ENCODE results near the gene NT5DC2.

Gene NT5DC2

DNA sequence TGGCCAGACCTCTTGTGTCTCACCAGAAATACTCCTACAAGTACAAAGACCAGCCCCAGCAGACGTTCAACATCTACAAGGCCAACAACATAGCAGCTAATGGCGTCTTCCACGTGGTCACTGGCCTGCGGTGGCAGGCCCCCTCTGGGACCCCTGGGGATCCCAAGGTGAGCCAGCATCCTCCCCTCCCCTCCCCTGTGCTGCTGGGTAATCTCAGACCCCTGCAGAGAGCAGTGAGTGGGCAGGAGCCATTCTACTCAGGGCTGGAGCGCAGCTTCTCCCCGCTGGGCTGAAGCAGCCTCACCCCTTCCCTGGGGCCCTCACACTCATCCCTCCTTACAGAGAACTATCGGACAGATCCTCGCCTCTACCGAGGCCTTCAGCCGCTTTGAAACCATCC lies 28.7 kb downstream of the NT5DC2 start:
- TF ChIP-seq, protein P1, sequence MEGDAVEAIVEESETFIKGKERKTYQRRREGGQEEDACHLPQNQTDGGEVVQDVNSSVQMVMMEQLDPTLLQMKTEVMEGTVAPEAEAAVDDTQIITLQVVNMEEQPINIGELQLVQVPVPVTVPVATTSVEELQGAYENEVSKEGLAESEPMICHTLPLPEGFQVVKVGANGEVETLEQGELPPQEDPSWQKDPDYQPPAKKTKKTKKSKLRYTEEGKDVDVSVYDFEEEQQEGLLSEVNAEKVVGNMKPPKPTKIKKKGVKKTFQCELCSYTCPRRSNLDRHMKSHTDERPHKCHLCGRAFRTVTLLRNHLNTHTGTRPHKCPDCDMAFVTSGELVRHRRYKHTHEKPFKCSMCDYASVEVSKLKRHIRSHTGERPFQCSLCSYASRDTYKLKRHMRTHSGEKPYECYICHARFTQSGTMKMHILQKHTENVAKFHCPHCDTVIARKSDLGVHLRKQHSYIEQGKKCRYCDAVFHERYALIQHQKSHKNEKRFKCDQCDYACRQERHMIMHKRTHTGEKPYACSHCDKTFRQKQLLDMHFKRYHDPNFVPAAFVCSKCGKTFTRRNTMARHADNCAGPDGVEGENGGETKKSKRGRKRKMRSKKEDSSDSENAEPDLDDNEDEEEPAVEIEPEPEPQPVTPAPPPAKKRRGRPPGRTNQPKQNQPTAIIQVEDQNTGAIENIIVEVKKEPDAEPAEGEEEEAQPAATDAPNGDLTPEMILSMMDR (IDR thresholded peaks at IDR 0.05; ENCODE audit: low read depth, low read length, poor library complexity, severe bottlenecking), result no peak
- no peak for TF ChIP-seq EZH2phosphoT487 (IDR thresholded peaks at IDR 0.05; ENCODE audit: borderline replicate concordance, low read length)
- Histone ChIP-seq H3K4me2 (ENCODE audit: low read length) (no peak overlapping the region), H4K20me1 (ENCODE audit: control insufficient read depth, insufficient read depth, low read depth, low read length) (no peaks in the 10 kb centered on the region), H3K27ac (ENCODE audit: low read depth, low read length) (no peak overlapping the region), H3K4me3 (ENCODE audit: low read length) (no peak overlapping the region), H3K27me3 (ENCODE audit: control insufficient read depth, low read length) (no peaks in the 10 kb centered on the region), H3K9me2 (replicated peaks; ENCODE audit: control insufficient read depth, low read length) (no peaks in the 10 kb centered on the region), H3K9me3 (ENCODE audit: control insufficient read depth, insufficient read depth, low read length) (no peaks in the 10 kb centered on the region), H3K4me1 (ENCODE audit: control insufficient read depth, low read length) (no peaks in the 10 kb centered on the region), H3F3A (ENCODE audit: control insufficient read depth, insufficient read depth) (no peaks in the 10 kb centered on the region), H3K79me2 (ENCODE audit: control insufficient read depth, low read length) (no peaks in the 10 kb centered on the region), H3K36me3 (ENCODE audit: control insufficient read depth, low read length) (no peaks in the 10 kb centered on the region)

DNA sequence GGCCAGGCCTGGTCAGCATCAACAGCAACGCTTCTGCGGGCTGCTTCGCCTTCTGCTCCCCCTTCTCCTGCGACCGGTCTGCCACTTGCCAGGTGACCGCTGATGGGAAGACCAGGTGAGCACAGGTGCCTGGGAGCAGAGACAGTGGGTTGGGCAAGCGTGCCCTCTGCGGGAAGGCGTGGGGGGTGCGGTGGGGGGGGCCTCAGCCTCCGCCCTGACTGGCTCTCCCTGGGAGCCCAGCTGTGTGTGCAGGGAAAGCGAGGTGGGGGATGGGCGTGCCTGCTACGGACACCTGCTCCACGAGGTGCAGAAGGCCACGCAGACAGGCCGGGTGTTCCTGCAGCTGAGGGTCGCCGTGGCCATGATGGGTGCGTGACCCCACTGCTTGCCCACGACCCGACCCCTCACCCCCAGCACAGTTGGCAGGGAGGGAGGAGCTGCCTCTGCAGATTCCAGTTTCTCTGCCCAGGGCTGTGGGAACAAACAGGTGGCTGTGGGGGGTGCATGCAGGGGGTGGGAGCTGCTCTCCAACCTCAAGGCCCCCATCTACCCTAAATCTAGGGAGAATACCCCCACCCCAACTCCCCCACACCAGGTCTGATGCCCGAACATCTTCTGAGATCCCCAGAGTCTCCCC lies 29.8 kb downstream of the NT5DC2 start:
- Histone ChIP-seq H3K36me3 (ENCODE audit: control insufficient read depth, low read length) (no peaks in the 10 kb centered on the region), H3K27me3 (ENCODE audit: control insufficient read depth, low read length) (no peaks in the 10 kb centered on the region; the same call in 1 of the 2 replicates), H3F3A (ENCODE audit: control insufficient read depth, insufficient read depth) (no peaks in the 10 kb centered on the region), H4K20me1 (ENCODE audit: control insufficient read depth, insufficient read depth, low read depth, low read length) (no peaks in the 10 kb centered on the region), H3K79me2 (ENCODE audit: control insufficient read depth, low read length) (no peaks in the 10 kb centered on the region), H3K9me3 (ENCODE audit: control insufficient read depth, insufficient read depth, low read length) (no peaks in the 10 kb centered on the region), H3K4me3 (ENCODE audit: low read length) (no peak overlapping the region), H3K4me2 (ENCODE audit: low read length) (no peak overlapping the region), H3K9me2 (replicated peaks; ENCODE audit: control insufficient read depth, low read length) (no peaks in the 10 kb centered on the region), H3K27ac (ENCODE audit: low read depth, low read length) (no peak overlapping the region), H3K4me1 (ENCODE audit: control insufficient read depth, low read length) (no peaks in the 10 kb centered on the region)
- TF ChIP-seq, protein P1 (IDR thresholded peaks at IDR 0.05; ENCODE audit: low read depth, low read length, poor library complexity, severe bottlenecking), result no peak
- no peak for TF ChIP-seq EZH2phosphoT487 (IDR thresholded peaks at IDR 0.05; ENCODE audit: borderline replicate concordance, low read length)

DNA sequence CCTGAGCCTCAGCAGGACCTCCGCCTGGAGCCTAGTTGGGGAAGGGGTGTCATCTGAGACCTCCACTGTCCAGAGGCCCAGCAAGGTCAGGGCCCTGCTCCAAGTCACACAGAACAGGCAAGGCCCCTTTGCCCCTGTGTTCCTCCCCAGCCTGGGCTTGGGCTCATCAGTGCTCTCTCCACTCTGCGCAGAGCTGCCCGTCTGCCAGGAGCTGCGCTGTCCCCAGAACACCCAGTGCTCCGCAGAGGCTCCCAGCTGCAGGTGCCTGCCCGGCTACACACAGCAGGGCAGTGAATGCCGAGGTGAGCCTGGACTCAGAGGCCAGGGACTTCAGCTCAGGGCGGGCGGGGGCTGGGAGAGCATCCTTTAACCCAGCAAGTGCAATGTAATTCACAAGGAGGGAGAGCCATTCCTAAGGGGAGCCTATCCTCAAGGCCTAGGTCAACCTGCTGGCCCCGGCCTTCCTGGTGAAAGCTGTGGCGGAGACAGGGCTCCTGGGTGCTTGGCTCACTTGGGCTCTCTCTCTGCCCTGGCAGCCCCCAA lies 30.8 kb downstream of the NT5DC2 start:
- no peaks in the 10 kb centered on the region for H3K9me2 ChIP-seq (replicated peaks; ENCODE audit: control insufficient read depth, low read length)
- H3K4me3 ChIP-seq (ENCODE audit: low read length), result no peak overlapping the region
- no peaks in the 10 kb centered on the region for H3F3A ChIP-seq (ENCODE audit: control insufficient read depth, insufficient read depth)
- H3K79me2 ChIP-seq (ENCODE audit: control insufficient read depth, low read length), result no peaks in the 10 kb centered on the region
- H3K4me1 ChIP-seq (ENCODE audit: control insufficient read depth, low read length), result no peaks in the 10 kb centered on the region
- H3K27ac ChIP-seq (ENCODE audit: low read depth, low read length), result no peak overlapping the region
- H3K36me3 ChIP-seq (ENCODE audit: control insufficient read depth, low read length), result no peaks in the 10 kb centered on the region
- no peaks in the 10 kb centered on the region for H3K9me3 ChIP-seq (ENCODE audit: control insufficient read depth, insufficient read depth, low read length)
- no peaks in the 10 kb centered on the region for H4K20me1 ChIP-seq (ENCODE audit: control insufficient read depth, insufficient read depth, low read depth, low read length)
- peaks cover under 1% of the 10 kb centered on the region; the same call in 1 of the 2 replicates for H3K27me3 ChIP-seq (ENCODE audit: control insufficient read depth, low read length)
- H3K4me2 ChIP-seq (ENCODE audit: low read length), result no peak overlapping the region
- TF ChIP-seq, protein P1 (IDR thresholded peaks at IDR 0.05; ENCODE audit: low read depth, low read length, poor library complexity, severe bottlenecking), result no peak
- no peak for TF ChIP-seq EZH2phosphoT487 (IDR thresholded peaks at IDR 0.05; ENCODE audit: borderline replicate concordance, low read length)

Measured in DOHH2 (cell line).